ENCODE measurements around the gene ANO3.

DNA sequence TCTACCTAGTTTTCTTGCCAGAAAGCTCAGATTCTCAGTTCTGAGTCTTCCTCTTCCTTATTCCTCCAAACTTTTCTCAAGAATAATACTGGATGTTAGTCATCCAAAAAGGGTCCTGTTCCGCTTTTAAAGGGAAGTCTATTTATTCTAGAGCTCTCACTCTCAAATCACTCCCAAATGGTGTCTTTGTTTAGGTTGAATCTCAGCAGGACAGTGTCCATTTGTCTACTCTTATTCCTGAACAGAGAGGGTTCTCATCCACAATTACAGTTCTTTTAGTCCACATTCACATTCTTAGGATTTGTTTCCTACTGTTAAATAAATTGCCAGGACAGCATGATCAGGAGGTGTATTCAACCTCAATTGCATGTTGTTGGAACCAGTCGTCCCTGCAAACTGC, 178.8 kb downstream of the ANO3 start:
- TF ChIP-seq EZH2 (IDR thresholded peaks at IDR 0.05; ENCODE audit: low read length, unreplicated experiment) (no peak), EZH2phosphoT487 (IDR thresholded peaks at IDR 0.05; ENCODE audit: borderline replicate concordance, low read length) (no peak)

All from PC-3 (cell line).